Activated naive CD4-positive, alpha-beta T cell treated with anti-CD3 and anti-CD28 coated beads, Interleukin-2, amount 50 U/mL, for 24 hours (primary cell): Measurements from ENCODE around the gene NBEAL1.
"Not testable (repeated sequence)": the region's sequence is repeated elsewhere in the genome, so short reads cannot be mapped to it uniquely, and the experiment has no call there.

Source experiments
- H3K27ac Mint-ChIP-seq: one replicate; pipeline ENCODE4 v1.8.0; 2021; ENCODE audit warnings: mild to moderate bottlenecking, mixed read lengths
- H3K27me3 Mint-ChIP-seq: one replicate; pipeline ENCODE4 v1.8.0; 2021; ENCODE audit warnings: mixed read lengths
- H3K36me3 Mint-ChIP-seq: one replicate; pipeline ENCODE4 v1.8.0; 2021; ENCODE audit warnings: mixed read lengths
- H3K4me1 Mint-ChIP-seq: one replicate; pipeline ENCODE4 v1.8.0; 2021; ENCODE audit warnings: mixed read lengths
- H3K4me3 Mint-ChIP-seq: one replicate; pipeline ENCODE4 v1.8.0; 2021; ENCODE audit warnings: mild to moderate bottlenecking, mixed read lengths
- H3K9me3 Mint-ChIP-seq: one replicate; pipeline ENCODE4 v1.8.0; 2021; ENCODE audit warnings: mixed read lengths

Gene NBEAL1

GRCh38 chr2:203195331-203196036 is 180.8 kb downstream of the NBEAL1 start:
- Mint-ChIP-seq H3K9me3 (no peaks in the 10 kb centered on the region), H3K4me1 (no peaks in the 10 kb centered on the region), H3K36me3 (peaks cover 1% of the 10 kb centered on the region), H3K4me3 (no peak overlapping the region), H3K27ac (no peak overlapping the region), H3K27me3 (no peaks in the 10 kb centered on the region)

- Mint-ChIP-seq H3K36me3 (peaks cover 5% of the 10 kb centered on the region), H3K4me3 (no peak overlapping the region), H3K9me3 (no peaks in the 10 kb centered on the region), H3K4me1 (no peaks in the 10 kb centered on the region), H3K27ac (no peak overlapping the region), H3K27me3 (no peaks in the 10 kb centered on the region)
Measured at GRCh38 chr2:203200866-203201265, 186.2 kb downstream of the NBEAL1 start.

- no peak overlapping the region for H3K4me3 Mint-ChIP-seq
- H3K27me3 Mint-ChIP-seq: no peaks in the 10 kb centered on the region
- H3K36me3 Mint-ChIP-seq: peaks cover 8% of the 10 kb centered on the region
- no peaks in the 10 kb centered on the region for H3K4me1 Mint-ChIP-seq
- H3K9me3 Mint-ChIP-seq: no peaks in the 10 kb centered on the region
- H3K27ac Mint-ChIP-seq: no peak overlapping the region
Measured at GRCh38 chr2:203201426-203201825, 186.8 kb downstream of the NBEAL1 start.

- Mint-ChIP-seq H3K27ac (no peak overlapping the region), H3K9me3 (no peaks in the 10 kb centered on the region), H3K4me1 (peaks cover 11% of the 10 kb centered on the region), H3K27me3 (no peaks in the 10 kb centered on the region), H3K36me3 (peaks cover 17% of the 10 kb centered on the region), H3K4me3 (no peak overlapping the region)
Measured at GRCh38 chr2:203209538-203209937, 194.9 kb downstream of the NBEAL1 start.

- Mint-ChIP-seq H3K4me1 (no peaks in the 10 kb centered on the region), H3K27ac (no peak overlapping the region), H3K27me3 (no peaks in the 10 kb centered on the region), H3K9me3 (no peaks in the 10 kb centered on the region), H3K4me3 (no peak overlapping the region), H3K36me3 (no peaks in the 10 kb centered on the region)
Measured at GRCh38 chr2:203225423-203226039, 210.9 kb downstream of the NBEAL1 start.

GRCh38 chr2:203229674-203230073 is 215.0 kb downstream of the NBEAL1 start:
- H3K4me1 Mint-ChIP-seq, H3K9me3 Mint-ChIP-seq, H3K27ac Mint-ChIP-seq, H3K27me3 Mint-ChIP-seq, H3K36me3 Mint-ChIP-seq, H3K4me3 Mint-ChIP-seq: not testable (repeated sequence)

GRCh38 chr2:203237346-203238238 is 222.9 kb downstream of the NBEAL1 start:
- peaks cover 11% of the 10 kb centered on the region for H3K36me3 Mint-ChIP-seq
- no peaks in the 10 kb centered on the region for H3K27me3 Mint-ChIP-seq
- peak overlapping the region; percentile 59 for H3K27ac Mint-ChIP-seq
- H3K4me3 Mint-ChIP-seq: peak overlapping the region; percentile 99
- peaks cover 26% of the 10 kb centered on the region for H3K4me1 Mint-ChIP-seq
- H3K9me3 Mint-ChIP-seq: no peaks in the 10 kb centered on the region

GRCh38 chr2:203238292-203238703 is 223.6 kb downstream of the NBEAL1 start:
- peaks cover 32% of the 10 kb centered on the region for H3K4me1 Mint-ChIP-seq
- H3K27ac Mint-ChIP-seq: peak overlapping the region; percentile 99
- H3K36me3 Mint-ChIP-seq: peaks cover 17% of the 10 kb centered on the region
- no peaks in the 10 kb centered on the region for H3K27me3 Mint-ChIP-seq
- peak overlapping the region; percentile 99 for H3K4me3 Mint-ChIP-seq
- no peaks in the 10 kb centered on the region for H3K9me3 Mint-ChIP-seq

GRCh38 chr2:203238704-203239526 is 224.2 kb downstream of the NBEAL1 start, which contains the start of gene CYP20A1:
Gene CYP20A1, plus strand, starts transcription at chr2:203239018. Its CDS starts 45 bp downstream, at chr2:203239063.
- Mint-ChIP-seq H3K27ac (peak within 1 kb of the TSS; percentile 99), H3K4me1 (peaks cover 33% of the 10 kb centered on the region), H3K36me3 (peaks cover 18% of the 10 kb centered on the region), H3K27me3 (no peaks in the 10 kb centered on the region), H3K9me3 (no peaks in the 10 kb centered on the region), H3K4me3 (peak within 1 kb of the TSS; percentile 99)

GRCh38 chr2:203240491-203240890 is 225.8 kb downstream of the NBEAL1 start:
- Mint-ChIP-seq H3K9me3 (no peaks in the 10 kb centered on the region), H3K36me3 (peaks cover 19% of the 10 kb centered on the region), H3K4me1 (peaks cover 42% of the 10 kb centered on the region), H3K27me3 (no peaks in the 10 kb centered on the region), H3K27ac (peak overlapping the region; percentile 84), H3K4me3 (peak overlapping the region; percentile 99)

GRCh38 chr2:203242518-203242917 is 227.8 kb downstream of the NBEAL1 start:
- Mint-ChIP-seq H3K27ac (peak overlapping the region; percentile 84), H3K4me1 (peaks cover 49% of the 10 kb centered on the region), H3K9me3 (no peaks in the 10 kb centered on the region), H3K27me3 (no peaks in the 10 kb centered on the region), H3K36me3 (peaks cover 23% of the 10 kb centered on the region), H3K4me3 (peak overlapping the region; percentile 70)

- Mint-ChIP-seq H3K4me3 (no peak overlapping the region), H3K27ac (no peak overlapping the region), H3K27me3 (no peaks in the 10 kb centered on the region), H3K9me3 (no peaks in the 10 kb centered on the region), H3K4me1 (peaks cover 29% of the 10 kb centered on the region), H3K36me3 (peaks cover 15% of the 10 kb centered on the region)
Measured at GRCh38 chr2:203246646-203247045, 232.0 kb downstream of the NBEAL1 start.

- no peaks in the 10 kb centered on the region for H3K9me3 Mint-ChIP-seq
- no peak overlapping the region for H3K4me3 Mint-ChIP-seq
- H3K27ac Mint-ChIP-seq: no peak overlapping the region
- no peaks in the 10 kb centered on the region for H3K4me1 Mint-ChIP-seq
- H3K27me3 Mint-ChIP-seq: no peaks in the 10 kb centered on the region
- H3K36me3 Mint-ChIP-seq: peaks cover 21% of the 10 kb centered on the region
Measured at GRCh38 chr2:203252818-203253217, 238.1 kb downstream of the NBEAL1 start.

- H3K4me3 Mint-ChIP-seq, H3K27ac Mint-ChIP-seq, H3K9me3 Mint-ChIP-seq, H3K4me1 Mint-ChIP-seq, H3K27me3 Mint-ChIP-seq: not testable (repeated sequence)
- peaks cover 22% of the 10 kb centered on the region for H3K36me3 Mint-ChIP-seq
Measured at GRCh38 chr2:203253422-203254095, 238.9 kb downstream of the NBEAL1 start.
